HG02973 (cell line): ENCODE data around the gene LAMB2.
A peak's percentile ranks its signal among the peaks of the same experiment; 100 is the strongest.

Experiments used
- ATAC-seq: cut with Tn5 transposase; IDR thresholded peaks from one replicate; pipeline ENCODE4 v1.9.1; 2021; ENCODE audit warnings: moderate library complexity; ENCODE audit not compliant: unreplicated experiment

The LAMB2 gene

DNA sequence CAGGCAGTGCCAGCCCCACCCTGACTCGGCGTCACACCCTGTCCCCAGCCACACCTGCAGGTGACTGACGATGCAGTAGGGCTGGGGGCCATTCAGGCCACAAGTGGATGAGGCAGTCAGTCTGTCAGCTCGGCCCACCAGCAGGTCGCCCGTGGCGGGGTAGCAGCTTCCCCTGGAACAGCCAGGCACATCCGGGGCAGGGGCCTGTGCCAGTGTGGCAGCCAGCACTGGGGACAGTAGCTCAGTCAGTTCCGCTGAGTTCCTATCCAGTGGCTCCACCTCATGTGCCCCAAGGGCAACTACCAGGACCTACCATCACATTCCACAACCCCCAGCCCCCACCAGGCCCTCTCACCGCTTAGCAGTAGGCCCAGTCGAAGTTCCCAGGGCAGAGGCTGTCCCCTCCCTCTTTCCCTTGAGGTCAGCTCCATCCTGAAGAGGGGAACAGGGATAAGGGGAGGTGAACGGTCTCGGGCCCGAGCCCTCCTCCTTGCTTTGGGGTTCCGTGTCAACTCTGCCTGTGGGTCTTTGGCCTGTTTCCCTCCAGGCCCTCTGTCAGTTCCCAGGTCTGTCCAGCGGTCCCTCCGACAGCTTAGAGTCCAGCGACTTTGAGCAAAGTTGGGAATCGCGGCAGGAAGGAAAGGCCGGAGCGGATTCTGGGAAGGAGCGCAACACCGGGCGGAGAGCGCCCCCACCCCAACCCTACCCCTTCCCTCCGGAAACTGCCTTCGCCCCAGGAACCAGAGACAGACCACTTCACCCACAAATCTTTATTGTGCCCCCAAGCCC is at the start of gene LAMB2:
LAMB2 (minus strand) TSS at position 614 of the 789 bp plus-strand sequence; CDS start at position 431, 183 bp downstream.
- ATAC-seq, result no peak

GRCh38 chr3:49181351-49181750 is 48.5 kb upstream of the LAMB2 start:
- ATAC-seq, result no peak

DNA sequence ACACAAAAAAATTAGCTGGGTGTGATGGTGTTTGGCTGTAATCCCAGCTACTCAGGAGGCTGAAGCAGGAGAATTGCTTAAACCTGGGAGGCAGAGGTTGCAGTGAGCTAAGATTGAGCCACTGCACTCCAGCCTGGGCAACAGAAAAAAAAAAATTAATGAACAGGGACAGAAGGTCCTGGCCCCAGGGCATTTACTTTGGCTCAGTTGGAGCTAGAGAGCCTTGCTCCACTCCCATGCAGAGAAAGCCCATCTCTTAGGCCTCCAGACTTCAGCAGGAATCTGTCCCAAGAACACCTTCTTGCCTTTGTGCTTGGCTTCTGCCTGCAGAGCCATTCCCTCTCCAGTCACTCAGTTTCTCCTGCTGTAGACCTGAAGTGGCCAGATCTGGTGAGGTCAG is 47.3 kb upstream of the LAMB2 start:
- no peak for ATAC-seq

GRCh38 chr3:49177073-49177472 is 44.2 kb upstream of the LAMB2 start:
- ATAC-seq, result no peak

DNA sequence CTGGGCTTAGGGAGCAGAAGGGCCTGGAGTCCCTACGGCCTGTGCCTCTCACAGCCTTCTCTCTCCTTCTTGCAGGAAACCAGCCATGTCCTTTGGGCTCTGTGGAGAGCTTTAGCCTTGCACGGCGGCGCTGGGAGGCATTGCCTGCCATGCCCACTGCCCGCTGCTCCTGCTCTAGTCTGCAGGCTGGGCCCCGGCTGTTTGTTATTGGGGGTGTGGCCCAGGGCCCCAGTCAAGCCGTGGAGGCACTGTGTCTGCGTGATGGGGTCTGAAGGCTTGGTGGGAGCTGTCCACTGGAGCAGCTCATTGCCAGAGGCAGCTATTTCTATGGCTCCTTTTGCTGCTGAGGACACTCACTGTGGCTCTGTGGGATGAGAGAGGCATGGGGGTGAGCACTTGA is 42.7 kb upstream of the LAMB2 start:
- no peak for ATAC-seq

GRCh38 chr3:49174397-49174985 is 41.6 kb upstream of the LAMB2 start:
- ATAC-seq, result no peak

- ATAC-seq, result no peak
These were observed 40.9 kb upstream of the LAMB2 start for GRCh38 chr3:49173792-49174170.

GRCh38 chr3:49173116-49173791 is 40.4 kb upstream of the LAMB2 start:
- ATAC-seq, result no peak

- no peak for ATAC-seq
These were observed 39.7 kb upstream of the LAMB2 start for GRCh38 chr3:49172551-49173041.

GRCh38 chr3:49171775-49172500 is 39.1 kb upstream of the LAMB2 start:
- ATAC-seq, result no peak

DNA sequence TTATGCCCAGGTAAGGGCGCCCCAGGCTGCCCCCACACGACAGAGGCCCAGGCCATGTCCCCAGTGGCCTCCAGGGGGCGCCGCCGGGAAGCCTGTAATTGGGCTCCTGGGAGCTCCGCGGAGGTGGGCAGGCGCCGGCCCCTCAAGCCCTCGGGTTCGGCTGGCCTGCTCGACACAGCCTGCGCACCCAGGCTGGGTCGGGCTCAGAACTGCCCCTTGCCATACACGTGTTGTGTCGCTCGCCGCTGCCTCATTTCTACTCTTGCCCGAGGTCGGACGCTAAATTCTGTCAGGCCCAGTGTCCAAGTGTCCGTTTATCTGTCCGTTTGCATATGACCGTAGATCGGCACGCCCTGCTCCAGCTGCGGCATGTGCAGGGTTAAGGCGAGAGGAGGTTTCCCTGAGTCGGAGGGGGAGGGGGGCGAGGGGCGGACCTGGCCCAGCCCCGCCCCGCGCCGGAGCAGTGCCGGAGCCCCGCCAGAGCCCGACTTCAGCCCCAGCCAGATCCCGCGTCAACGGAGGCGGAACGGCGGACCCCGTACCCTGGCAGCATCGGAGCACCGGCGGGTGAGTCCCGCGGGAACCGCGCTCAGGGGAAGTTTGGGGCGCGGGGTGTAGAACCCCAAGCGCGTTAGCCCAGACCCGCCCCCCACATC is 38.4 kb upstream of the LAMB2 start, which contains the start of gene KLHDC8B:
KLHDC8B (plus strand) TSS at position 480 of the 656 bp plus-strand sequence. CDS start 1,172 bp downstream, outside the sequence.
- ATAC-seq, result no peak

DNA sequence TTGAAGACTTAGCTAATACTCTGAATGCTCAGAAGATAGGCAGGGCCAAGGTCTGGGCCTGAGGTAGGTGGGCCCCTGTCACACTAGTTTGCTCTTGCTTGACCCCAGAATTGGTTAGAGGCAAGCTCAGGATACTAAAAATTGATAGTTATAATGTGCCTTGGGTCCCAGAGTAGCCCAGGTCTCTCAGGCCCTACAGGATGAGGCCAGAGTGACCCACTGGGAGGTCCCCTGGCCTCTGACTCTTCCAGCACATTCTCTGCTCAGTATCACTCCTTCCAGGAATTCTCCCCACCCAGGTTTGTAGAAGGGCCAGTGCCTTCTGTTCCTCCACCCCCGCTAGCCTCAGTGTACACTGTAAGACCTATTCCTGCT is 37.9 kb upstream of the LAMB2 start:
- no peak for ATAC-seq

GRCh38 chr3:49166752-49167556 is 34.1 kb upstream of the LAMB2 start:
- no peak for ATAC-seq

DNA sequence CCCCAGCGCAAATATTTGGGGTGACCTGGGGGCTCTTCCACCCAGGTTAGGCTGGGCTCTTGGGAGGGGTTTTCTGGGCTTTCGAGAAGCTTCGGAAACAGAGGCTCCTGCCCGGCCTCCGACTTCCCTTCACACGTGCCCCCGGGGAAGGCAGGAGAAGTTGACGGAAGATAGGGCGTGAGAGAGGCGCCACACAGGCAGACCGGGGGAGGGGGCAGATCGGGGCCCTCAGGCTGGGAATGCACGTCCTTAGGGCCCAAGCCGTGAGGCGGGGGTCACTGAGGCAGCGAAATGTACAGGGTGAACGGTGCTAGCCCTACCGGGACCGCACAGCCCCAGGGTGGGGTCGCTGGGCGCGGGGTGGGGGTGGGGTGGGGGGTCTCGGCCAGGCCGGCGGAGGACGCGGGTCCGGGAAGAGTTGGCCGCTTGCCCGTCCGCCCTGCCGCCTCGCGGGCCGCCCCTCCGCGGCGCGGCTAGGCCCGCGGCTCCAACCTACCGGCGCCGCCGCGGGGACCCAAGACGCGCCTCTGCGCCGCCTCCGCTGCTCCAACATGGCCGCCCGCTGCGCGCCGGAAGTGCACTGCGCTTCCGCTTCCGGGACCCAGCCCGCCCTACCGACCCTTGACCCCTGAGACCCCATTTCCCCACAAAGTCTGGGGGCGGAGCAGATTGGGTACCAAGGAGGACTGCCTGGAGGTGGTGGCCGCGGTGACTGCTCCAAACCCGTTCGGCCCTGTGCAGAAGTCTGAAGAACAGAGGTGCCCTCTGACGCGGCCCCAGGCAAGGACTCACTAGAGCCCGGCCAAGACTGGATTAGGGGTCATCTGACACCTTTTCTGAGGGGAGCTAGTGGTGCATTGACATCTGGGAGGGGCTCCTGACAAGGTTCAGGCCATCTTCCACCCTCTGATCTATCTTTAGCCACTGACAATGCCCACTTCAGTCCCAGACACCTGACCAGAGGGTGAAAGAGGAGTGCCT is 33.2 kb upstream of the LAMB2 start, which contains the start of gene CCDC71:
CCDC71 (minus strand) TSS at position 561 of the 981 bp plus-strand sequence. CDS start 2,123 bp downstream, outside the sequence.
- peak; percentile 71 for ATAC-seq

GRCh38 chr3:49164983-49165720 is 32.3 kb upstream of the LAMB2 start:
- no peak for ATAC-seq

- no peak for ATAC-seq
These were observed 30.8 kb upstream of the LAMB2 start for GRCh38 chr3:49163609-49164008.

DNA sequence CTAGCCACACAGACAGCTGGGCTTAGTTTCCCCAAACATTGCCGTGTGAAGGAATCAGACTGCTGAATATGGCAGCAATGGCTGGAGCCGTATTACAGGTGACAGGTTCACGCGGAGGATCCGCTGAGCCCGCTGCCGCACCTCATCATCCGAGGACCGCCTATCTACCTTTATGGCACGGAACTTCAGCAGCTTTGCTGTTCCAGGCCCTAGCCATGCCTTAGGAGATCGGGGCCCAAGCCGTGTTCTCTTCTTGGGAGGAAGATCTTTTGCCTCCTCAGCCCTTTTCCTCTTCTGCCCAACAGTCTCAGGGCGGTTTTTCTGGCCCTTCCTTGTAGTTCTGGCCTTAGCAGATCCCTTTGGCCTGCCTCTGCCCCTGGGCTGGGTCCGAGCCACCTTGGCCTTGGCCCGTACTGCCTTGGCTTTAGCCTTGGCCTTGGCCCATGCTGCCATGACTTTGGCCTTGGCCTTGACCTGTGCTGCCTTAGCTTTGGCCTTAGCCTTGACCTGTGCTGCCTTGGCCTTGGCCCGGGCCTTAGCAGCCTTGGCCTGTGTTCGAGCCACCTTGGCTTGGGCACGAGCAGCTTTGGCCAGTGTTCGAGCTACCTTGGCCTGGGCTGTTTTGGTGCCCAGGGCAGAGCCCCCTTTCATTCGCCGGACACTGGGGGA is 30.0 kb upstream of the LAMB2 start:
- no peak for ATAC-seq
